T47D (cell line): ENCODE measurements around the gene ASL.

Experiments
- DNase-seq, 2 experiments: peaks; one replicate each; pipeline versions ENCODE4 v3.0.0 to v3.0.0-alpha.2; 2011 to 2012; ENCODE audit warnings: low read depth in 1 of 2, low spot score in 1 of 2
- JUND ChIP-seq: IDR thresholded peaks from 2 replicates; pipeline ENCODE4 v1.6.1; 2012; ENCODE audit warnings: low read depth
- in situ Hi-C: cut with HindIII; loops from 2 replicates; pipeline ENCODE4 v1.10.0; 2016; ENCODE audit warnings: low sequenced_read_pairs, low pct_unique_long_range_greater_than_20kb

ASL gene

GRCh38 chr7:66142996-66143395 is 67.4 kb downstream of the ASL start:
- DNase-seq: no peak
- in situ Hi-C loops: no loop called here
- TF ChIP-seq JUND: no peak
